ENCODE data around the gene GARIN1A. TPM values are rescaled to one million over a fixed set of nuclear protein-coding genes. Genes with fewer than 3 reads are reported as not detected.
A peak's percentile ranks its signal among the peaks of the same experiment; 100 is the strongest.
"Not testable (repeated sequence)": the region's sequence is repeated elsewhere in the genome, so short reads cannot be mapped to it uniquely, and the experiment has no call there.

Gene GARIN1A
- 1 to 10 TPM in 2 of 4 donors, under 1 TPM in 2; 0.63 to 3.5 (median 1.8) TPM for total RNA-seq

DNA sequence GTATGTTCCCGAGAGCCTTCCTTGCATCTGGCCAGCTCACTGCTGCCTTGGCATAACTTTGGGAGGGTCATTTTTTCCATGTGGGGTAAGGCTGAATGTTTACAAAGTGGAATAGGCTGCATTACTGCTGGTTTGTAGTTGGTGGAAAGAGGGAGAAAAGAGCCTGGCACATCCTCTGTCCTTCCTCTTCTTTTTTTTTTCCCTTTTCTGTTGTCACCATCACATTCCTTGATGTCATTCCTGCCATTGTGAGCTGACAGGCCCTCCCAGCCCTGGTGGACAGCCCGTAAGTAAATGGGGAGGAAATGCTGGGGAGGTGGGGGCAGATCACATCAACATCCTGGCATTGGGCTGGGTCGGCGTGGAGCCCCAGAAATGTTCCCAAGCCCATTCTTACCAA lies at the start of gene GARIN1A:
Gene GARIN1A (plus strand): TSS at position 301 of the 400 bp plus-strand sequence. CDS start 106 bp downstream, outside the sequence.
- Histone ChIP-seq H3K36me3 (no peaks in the 10 kb centered on the region), H3K4me3 (no peak within 1 kb of the TSS), H3K9me3 (no peaks in the 10 kb centered on the region), H3K4me1 (peaks cover 0 to 5% (median 0%) of the 10 kb centered on the region in 4 donors), H3K27me3 (no peaks in the 10 kb centered on the region), H3K27ac (no peak within 1 kb of the TSS)
- TF ChIP-seq, protein P1, sequence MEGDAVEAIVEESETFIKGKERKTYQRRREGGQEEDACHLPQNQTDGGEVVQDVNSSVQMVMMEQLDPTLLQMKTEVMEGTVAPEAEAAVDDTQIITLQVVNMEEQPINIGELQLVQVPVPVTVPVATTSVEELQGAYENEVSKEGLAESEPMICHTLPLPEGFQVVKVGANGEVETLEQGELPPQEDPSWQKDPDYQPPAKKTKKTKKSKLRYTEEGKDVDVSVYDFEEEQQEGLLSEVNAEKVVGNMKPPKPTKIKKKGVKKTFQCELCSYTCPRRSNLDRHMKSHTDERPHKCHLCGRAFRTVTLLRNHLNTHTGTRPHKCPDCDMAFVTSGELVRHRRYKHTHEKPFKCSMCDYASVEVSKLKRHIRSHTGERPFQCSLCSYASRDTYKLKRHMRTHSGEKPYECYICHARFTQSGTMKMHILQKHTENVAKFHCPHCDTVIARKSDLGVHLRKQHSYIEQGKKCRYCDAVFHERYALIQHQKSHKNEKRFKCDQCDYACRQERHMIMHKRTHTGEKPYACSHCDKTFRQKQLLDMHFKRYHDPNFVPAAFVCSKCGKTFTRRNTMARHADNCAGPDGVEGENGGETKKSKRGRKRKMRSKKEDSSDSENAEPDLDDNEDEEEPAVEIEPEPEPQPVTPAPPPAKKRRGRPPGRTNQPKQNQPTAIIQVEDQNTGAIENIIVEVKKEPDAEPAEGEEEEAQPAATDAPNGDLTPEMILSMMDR (IDR thresholded peaks at IDR 0.05): no peak
- TF ChIP-seq EP300 (IDR thresholded peaks at IDR 0.05) (no peak), POLR2A (IDR thresholded peaks at IDR 0.05) (no peak)
- 69 to 73% methylated on average over 4 of the region's 4 CpGs for WGBS, 2 donors
- DNase-seq (ENCODE audit: low spot score in 2 of 2): no peak

DNA sequence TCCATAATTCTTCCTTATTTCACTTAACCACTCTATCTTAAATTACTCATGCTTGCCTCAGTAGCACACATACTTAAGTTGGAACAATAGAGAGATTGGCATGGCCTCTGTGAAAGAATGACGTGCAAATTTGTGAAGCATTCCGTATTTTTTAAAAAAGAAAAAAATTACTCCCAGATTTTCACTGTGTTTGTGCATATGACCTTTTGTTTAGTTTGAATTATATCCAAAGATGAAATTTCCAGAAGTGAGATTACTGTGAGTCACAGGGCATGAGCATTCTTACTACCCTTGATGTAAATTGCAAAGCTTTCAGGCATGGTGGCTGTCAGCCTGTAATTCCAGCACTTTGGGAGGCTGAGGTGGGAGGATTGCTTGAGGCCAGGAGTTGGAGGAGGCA lies 45.0 kb upstream of the GARIN1A start:
- not testable (repeated sequence) for H3K4me3 ChIP-seq; H3K27ac ChIP-seq; H3K9me3 ChIP-seq; H3K27me3 ChIP-seq; H3K4me1 ChIP-seq; DNase-seq (ENCODE audit: low spot score in 2 of 2)
- WGBS, 2 donors: 62 to 67% methylated on average over 2 of the region's 2 CpGs
- peaks cover 0 to 88% (median 0%) of the 10 kb centered on the region in 3 donors for H3K36me3 ChIP-seq

DNA sequence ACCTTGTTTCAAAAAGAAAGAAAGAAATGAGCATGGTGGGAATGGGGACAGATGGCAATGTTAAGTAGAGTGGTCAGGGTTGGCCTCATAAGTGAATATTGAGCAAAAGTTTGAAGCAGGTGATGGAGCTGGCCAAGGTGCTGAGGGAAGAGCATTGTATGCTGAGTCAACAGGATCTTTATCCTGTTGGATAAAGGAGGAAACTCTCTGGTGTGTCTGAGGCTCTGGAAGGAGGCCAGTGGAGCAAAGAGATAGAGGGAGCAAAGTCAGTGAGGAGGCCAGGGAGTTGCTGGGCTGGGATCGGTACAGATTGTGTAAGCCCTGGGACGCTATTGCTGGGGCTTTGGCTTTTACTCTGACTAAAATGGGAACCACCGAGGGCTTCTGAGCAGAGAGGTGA lies 38.2 kb upstream of the GARIN1A start:
- DNase-seq (ENCODE audit: low spot score in 2 of 2); H3K4me3 ChIP-seq; H3K27me3 ChIP-seq; H3K4me1 ChIP-seq; H3K27ac ChIP-seq; H3K9me3 ChIP-seq: not testable (repeated sequence)
- H3K36me3 ChIP-seq: peaks cover 0 to 71% (median 0%) of the 10 kb centered on the region in 3 donors
- 90 to 94% methylated on average over 3 of the region's 3 CpGs for WGBS, 2 donors

DNA sequence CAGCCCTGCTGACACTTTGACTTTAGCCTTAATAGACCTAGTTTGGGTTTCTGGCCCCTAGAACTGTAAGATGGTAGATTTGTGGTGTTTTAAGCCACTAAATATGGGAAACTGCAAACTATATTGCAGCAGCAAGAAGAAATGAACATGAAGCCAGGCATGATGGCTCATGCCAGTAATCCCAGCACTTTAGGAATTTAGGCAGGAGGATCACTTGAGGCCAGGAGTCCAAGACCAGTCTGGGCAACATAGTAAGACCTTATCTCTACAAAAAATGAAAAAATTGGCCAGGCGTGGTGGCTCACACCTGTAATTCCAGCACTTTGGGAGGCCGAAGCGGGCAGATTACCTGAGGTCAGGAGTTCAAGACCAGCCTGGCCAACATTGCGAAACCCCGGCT lies 26.9 kb upstream of the GARIN1A start:
- H3K9me3 ChIP-seq; H3K27me3 ChIP-seq; H3K4me3 ChIP-seq; H3K4me1 ChIP-seq; H3K27ac ChIP-seq; DNase-seq (ENCODE audit: low spot score in 2 of 2): not testable (repeated sequence)
- peaks cover 0 to 52% (median 0%) of the 10 kb centered on the region in 3 donors for H3K36me3 ChIP-seq
- WGBS, 2 donors: 85 to 98% methylated on average over 5 of the region's 5 CpGs

- H3K4me3 ChIP-seq; H3K27ac ChIP-seq; H3K9me3 ChIP-seq; H3K27me3 ChIP-seq; DNase-seq (ENCODE audit: low spot score in 2 of 2); H3K4me1 ChIP-seq: not testable (repeated sequence)
- peaks cover 0 to 48% (median 0%) of the 10 kb centered on the region in 3 donors for H3K36me3 ChIP-seq
- WGBS, 2 donors: 90% methylated on average over 4 of the region's 4 CpGs
Measured at GRCh38 chr7:128645844-128646243, 26.2 kb upstream of the GARIN1A start.

- H3K36me3 ChIP-seq: peaks cover 0 to 54% (median 0%) of the 10 kb centered on the region in 3 donors
- not testable (repeated sequence) for H3K9me3 ChIP-seq; H3K27ac ChIP-seq; H3K4me1 ChIP-seq; H3K4me3 ChIP-seq; H3K27me3 ChIP-seq; DNase-seq (ENCODE audit: low spot score in 2 of 2)
- 87 to 93% methylated on average over 6 of the region's 6 CpGs for WGBS, 2 donors
Measured at GRCh38 chr7:128646877-128647276, 25.2 kb upstream of the GARIN1A start.

- H3K27ac ChIP-seq; H3K27me3 ChIP-seq; H3K4me1 ChIP-seq; H3K9me3 ChIP-seq; H3K4me3 ChIP-seq; DNase-seq (ENCODE audit: low spot score in 2 of 2): not testable (repeated sequence)
- 40 to 46% methylated on average over 5 of the region's 6 CpGs for WGBS, 2 donors
- H3K36me3 ChIP-seq: peaks cover 0 to 41% (median 4%) of the 10 kb centered on the region in 3 donors
Measured at GRCh38 chr7:128651096-128651495, 21.0 kb upstream of the GARIN1A start.

- not testable (repeated sequence) for H3K27me3 ChIP-seq; H3K4me3 ChIP-seq; H3K9me3 ChIP-seq; DNase-seq (ENCODE audit: low spot score in 2 of 2); H3K4me1 ChIP-seq; H3K27ac ChIP-seq
- WGBS, 2 donors: 91 to 92% methylated on average over 22 of the region's 24 CpGs
- H3K36me3 ChIP-seq: peaks cover 0 to 39% (median 4%) of the 10 kb centered on the region in 3 donors
Measured at GRCh38 chr7:128652606-128653005, 19.5 kb upstream of the GARIN1A start.

- H3K36me3 ChIP-seq: peaks cover 0 to 39% (median 4%) of the 10 kb centered on the region in 3 donors
- not testable (repeated sequence) for DNase-seq (ENCODE audit: low spot score in 2 of 2); H3K27ac ChIP-seq; H3K27me3 ChIP-seq; H3K4me1 ChIP-seq; H3K9me3 ChIP-seq; H3K4me3 ChIP-seq
- WGBS, 2 donors: 79 to 91% methylated on average over 6 to 10 of the region's 16 CpGs
Measured at GRCh38 chr7:128653197-128653596, 18.9 kb upstream of the GARIN1A start.

- H3K4me3 ChIP-seq; H3K4me1 ChIP-seq; DNase-seq (ENCODE audit: low spot score in 2 of 2); H3K27me3 ChIP-seq; H3K9me3 ChIP-seq: not testable (repeated sequence)
- peaks cover 0 to 39% (median 4%) of the 10 kb centered on the region in 3 donors for H3K36me3 ChIP-seq
- H3K27ac ChIP-seq: peak overlapping the region in 1 of 4 donors; percentile 24
- 57 to 64% methylated on average over 7 to 14 of the region's 19 CpGs for WGBS, 2 donors
Measured at GRCh38 chr7:128654080-128654479, 18.0 kb upstream of the GARIN1A start.

DNA sequence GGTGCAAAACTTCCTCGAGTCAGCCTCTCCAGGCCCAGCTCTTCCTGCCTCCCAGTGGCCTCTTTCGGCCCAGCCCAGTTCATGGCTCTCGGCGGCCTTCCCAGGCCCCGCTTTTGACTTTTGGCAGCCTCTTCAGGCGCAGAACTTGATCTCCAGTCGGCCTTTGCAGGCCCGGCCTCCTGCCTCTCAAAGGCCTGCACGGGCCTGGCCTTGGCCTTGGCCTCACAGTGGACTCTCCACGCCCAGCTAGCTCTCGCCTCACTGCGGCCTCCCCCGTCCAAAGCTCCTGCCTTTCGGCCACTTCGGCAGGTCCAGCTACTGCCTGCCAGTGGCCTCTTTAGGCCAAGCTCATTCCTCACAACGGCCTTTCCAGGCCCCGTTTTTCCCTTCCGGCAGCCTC lies 17.6 kb upstream of the GARIN1A start:
- not testable (repeated sequence) for H3K27ac ChIP-seq; H3K4me3 ChIP-seq; H3K27me3 ChIP-seq; H3K4me1 ChIP-seq; DNase-seq (ENCODE audit: low spot score in 2 of 2); H3K9me3 ChIP-seq
- WGBS, 2 donors: 65 to 82% methylated on average over 18 of the region's 18 CpGs
- H3K36me3 ChIP-seq: peaks cover 0 to 39% (median 4%) of the 10 kb centered on the region in 3 donors

- DNase-seq (ENCODE audit: low spot score in 2 of 2); H3K4me1 ChIP-seq; H3K27me3 ChIP-seq; H3K4me3 ChIP-seq; H3K27ac ChIP-seq: not testable (repeated sequence)
- Histone ChIP-seq H3K36me3 (peaks cover 0 to 29% (median 0%) of the 10 kb centered on the region in 3 donors), H3K9me3 (peaks cover 0 to 15% (median 6%) of the 10 kb centered on the region in 4 donors)
- 76 to 100% methylated on average over 2 to 4 of the region's 5 CpGs for WGBS, 2 donors
Measured at GRCh38 chr7:128658428-128658827, 13.7 kb upstream of the GARIN1A start.
